ENCODE measurements around the gene CAMP.
"Not testable (repeated sequence)": the region's sequence is repeated elsewhere in the genome, so short reads cannot be mapped to it uniquely, and the experiment has no call there.

DNA sequence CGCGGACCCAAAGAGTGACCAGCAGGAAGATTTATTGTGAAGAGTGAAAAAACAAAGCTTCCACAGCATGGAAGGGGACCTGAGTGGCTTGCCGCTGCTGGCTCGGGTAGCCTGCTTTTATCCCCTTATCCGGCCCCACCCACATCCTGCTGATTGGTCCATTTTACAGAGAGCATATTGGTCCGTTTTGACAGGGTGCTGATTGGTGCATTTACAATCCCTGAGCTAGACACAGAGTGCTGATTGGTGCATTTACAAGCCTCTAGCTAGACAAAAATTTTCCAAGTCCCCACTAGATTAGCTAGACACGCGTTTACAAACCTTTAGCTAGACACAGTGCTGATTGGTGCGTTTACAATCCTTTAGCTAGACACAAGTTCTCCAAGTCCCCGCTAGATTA is 47.9 kb downstream of the CAMP start:
- TF ChIP-seq, protein P1, sequence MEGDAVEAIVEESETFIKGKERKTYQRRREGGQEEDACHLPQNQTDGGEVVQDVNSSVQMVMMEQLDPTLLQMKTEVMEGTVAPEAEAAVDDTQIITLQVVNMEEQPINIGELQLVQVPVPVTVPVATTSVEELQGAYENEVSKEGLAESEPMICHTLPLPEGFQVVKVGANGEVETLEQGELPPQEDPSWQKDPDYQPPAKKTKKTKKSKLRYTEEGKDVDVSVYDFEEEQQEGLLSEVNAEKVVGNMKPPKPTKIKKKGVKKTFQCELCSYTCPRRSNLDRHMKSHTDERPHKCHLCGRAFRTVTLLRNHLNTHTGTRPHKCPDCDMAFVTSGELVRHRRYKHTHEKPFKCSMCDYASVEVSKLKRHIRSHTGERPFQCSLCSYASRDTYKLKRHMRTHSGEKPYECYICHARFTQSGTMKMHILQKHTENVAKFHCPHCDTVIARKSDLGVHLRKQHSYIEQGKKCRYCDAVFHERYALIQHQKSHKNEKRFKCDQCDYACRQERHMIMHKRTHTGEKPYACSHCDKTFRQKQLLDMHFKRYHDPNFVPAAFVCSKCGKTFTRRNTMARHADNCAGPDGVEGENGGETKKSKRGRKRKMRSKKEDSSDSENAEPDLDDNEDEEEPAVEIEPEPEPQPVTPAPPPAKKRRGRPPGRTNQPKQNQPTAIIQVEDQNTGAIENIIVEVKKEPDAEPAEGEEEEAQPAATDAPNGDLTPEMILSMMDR (IDR thresholded peaks at IDR 0.05) = not testable (repeated sequence)
- not testable (repeated sequence) for TF ChIP-seq POLR2A (IDR thresholded peaks at IDR 0.05)
